Measurements from ENCODE around the gene PARP4.
A peak's percentile ranks its signal among the peaks of the same experiment; 100 is the strongest.
"Not testable (repeated sequence)": the region's sequence is repeated elsewhere in the genome, so short reads cannot be mapped to it uniquely, and the experiment has no call there.

The PARP4 gene

GRCh38 chr13:24512197-24512907 is at the start of gene PARP4:
Gene PARP4 (minus strand): TSS chr13:24512778. CDS start chr13:24503776, 9,002 bp downstream.
- peak; percentile 39 to 49 for DNase-seq (ENCODE audit: low read depth in 2 of 2)

DNA sequence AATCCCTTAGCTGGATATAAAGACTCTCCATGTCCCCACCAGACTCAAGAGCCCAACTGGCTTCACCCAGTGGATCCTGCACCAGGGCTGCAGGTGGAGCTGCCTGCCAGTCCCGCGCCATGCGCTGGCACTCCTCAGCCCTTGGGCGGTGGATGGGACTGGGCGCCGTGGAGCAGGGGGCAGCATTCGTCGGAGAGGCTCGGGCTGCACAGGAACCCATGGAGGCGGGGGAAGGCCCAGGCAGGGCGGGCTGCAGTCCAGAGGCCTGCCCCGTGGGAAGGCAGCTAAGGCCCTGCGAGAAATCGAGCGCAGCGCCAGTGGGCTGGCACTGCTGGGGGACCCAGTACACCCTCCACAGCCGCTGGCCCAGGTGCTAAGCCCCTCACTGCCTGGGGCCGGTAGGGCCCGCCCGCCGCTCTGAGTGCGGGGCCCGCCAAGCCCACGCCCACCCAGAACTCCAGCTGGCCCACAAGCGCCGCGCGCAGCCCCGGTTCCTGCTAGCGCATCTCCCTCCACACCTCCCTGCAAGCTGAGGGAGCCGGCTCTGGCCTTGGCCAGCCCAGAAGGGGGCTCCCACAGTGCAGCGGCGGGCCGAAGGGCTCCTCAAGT is 48.1 kb upstream of the PARP4 start:
- DNase-seq (ENCODE audit: low read depth in 2 of 2), result not testable (repeated sequence)

DNA sequence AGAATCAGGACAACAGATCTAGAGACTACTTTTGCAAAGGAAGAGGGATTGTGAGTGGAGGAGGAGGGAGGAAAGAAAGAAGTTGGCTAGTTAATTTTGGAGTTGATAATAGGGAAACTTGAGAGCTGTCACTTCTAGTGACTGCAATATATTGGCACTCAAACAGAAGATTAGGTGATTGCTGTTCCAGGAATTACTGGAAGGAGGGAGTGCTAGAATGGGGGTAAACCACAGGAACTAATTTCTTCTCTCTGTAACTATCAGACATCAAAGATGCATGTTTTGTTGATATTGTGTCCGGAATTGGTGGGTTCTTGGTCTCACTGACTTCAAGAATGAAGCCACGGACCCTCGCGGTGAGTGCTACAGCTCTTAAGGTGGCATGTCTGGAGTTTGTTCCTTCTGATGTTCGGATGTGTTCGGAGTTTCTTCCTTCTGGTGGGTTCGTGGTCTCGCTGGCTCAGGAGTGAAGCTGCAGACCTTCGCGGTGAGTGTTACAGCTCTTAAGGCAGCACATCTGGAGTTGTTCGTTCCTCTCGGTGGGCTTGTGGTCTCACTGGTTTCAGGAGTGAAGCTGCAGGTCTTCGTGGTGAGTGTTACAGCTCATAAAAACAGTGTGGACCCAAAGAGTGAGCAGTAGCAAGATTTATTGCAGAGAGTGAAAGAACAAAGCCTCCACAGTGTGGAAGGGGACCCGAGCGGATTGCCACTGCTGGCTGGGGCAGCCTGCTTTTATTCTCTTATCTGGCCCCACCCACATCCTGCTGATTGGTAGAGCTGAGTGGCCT is 47.0 kb upstream of the PARP4 start:
- not testable (repeated sequence) for DNase-seq (ENCODE audit: low read depth in 2 of 2)

DNA sequence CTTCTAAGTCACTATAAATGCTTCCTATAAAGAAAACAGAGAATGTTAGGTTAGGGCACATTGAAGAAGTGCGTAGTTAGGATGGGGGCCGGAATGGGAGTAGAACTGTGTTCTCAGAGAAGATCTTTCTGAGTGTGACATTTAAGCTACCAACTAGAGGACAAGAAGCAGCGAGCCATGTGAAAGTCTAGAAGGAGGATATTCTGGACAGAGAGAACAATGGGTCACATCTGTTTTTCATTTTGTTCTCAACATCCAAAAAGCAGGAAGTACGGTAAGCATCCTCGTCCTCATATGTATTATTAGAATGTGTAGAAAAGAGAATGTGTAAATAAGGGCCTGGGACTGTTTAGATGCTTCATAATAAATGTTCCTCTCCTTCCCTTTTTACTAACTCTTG is 44.5 kb upstream of the PARP4 start:
- no peak for DNase-seq (ENCODE audit: low read depth in 2 of 2)

DNA sequence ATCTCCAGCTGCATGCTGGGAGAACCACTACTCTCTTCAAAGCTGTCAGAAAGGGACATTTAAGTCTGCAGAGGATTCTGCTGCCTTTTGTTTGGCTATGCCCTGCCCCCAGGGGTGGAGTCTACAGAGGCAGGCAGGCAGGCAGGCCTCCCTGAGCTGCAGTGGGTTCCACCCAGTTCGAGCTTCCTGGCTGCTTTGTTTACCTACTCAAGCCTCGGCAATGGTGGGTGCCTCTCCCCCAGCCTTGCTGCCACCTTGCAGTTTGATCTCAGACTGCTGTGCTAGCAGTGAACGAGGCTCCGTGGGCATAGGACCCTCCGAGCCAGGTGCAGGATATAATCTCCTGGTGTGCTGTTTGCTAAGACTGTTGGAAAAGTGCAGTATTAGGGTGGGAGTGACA is 41.3 kb upstream of the PARP4 start:
- not testable (repeated sequence) for DNase-seq (ENCODE audit: low read depth in 2 of 2)

DNA sequence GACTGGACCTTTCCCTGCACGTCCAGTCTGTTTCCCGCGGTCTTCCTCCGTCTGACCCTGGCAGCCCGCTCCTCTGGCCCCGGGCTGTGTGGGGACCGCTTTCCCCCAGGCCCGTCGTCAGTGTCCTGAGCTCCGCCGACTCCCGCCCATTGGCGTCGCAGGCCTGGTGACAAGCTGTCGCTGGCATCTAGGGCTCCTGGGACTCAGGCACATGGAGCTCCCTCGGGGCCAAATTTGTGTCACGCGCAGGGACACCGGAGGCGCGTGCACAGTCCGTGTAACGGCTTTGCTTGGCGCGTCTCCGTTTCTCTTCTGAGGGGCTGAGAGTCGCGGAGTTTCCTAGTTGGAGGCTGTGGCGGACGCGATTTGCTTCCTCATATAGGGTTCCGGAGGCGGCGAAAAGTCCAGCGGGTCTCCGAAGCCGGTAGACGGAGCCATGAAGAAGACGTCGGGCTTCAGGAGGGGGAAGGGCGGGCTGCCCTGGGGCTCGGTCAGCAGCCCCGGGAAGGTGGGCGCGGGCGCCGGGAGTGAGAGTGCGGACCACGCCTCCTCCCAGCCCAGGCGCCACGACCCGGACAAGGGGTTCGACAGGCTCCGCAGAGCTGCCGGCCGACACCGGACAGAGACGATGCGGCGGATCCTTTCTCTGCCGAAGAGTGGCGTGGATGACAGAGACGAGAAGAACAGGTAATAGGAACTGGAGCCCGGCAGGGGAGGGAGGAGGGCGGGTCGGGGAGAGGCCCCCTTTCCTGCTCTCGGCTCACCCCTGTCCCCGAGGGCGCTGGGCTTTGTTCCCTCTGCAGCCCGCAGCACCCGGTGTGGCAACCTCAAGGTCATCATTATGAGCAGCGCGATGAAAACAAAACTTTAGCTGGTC is 29.1 kb upstream of the PARP4 start:
- not testable (repeated sequence) for DNase-seq (ENCODE audit: low read depth in 2 of 2)

DNA sequence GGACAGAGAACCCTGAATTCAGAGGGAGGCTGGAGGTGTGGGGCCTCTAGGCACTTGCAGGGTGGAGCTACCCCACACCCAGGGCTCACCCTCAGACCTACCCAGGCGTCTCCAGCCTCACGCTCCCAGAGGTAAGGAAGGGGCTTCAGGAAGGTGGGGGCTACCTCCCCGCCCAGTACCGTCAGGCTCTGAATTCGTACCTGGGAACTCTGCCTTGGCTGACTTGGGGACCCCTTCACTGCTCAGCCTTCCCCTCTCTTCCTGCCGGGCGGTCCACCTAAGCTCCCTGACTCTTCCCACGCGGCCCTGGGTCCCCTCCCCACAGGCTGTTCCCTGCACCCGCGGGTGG is 28.5 kb upstream of the PARP4 start:
- no peak for DNase-seq (ENCODE audit: low read depth in 2 of 2)

- DNase-seq (ENCODE audit: low read depth in 2 of 2), result no peak
Observed at GRCh38 chr13:24540236-24541126, 27.9 kb upstream of the PARP4 start.

GRCh38 chr13:24539500-24540165 is 27.1 kb upstream of the PARP4 start:
- no peak for DNase-seq (ENCODE audit: low read depth in 2 of 2)

DNA sequence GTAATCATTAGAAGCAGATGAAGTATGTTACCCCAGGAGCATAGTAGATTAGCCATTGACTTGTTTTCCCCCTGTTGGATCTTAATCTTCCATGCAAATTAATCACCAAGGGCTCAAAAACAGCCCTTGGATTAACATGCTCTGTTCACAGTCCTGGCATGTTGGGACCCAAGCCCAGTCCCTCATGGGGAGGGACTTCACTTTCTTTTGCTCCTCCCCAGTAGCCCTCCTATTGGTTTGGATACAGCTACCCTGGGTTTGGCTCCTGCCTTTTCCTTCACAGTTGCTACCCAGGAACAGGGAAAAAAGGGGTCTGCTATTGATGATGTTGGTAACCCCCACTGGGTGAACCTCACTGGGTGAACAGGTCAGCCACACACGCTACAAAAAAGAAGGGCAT is 16.9 kb upstream of the PARP4 start:
- no peak for DNase-seq (ENCODE audit: low read depth in 2 of 2)

DNA sequence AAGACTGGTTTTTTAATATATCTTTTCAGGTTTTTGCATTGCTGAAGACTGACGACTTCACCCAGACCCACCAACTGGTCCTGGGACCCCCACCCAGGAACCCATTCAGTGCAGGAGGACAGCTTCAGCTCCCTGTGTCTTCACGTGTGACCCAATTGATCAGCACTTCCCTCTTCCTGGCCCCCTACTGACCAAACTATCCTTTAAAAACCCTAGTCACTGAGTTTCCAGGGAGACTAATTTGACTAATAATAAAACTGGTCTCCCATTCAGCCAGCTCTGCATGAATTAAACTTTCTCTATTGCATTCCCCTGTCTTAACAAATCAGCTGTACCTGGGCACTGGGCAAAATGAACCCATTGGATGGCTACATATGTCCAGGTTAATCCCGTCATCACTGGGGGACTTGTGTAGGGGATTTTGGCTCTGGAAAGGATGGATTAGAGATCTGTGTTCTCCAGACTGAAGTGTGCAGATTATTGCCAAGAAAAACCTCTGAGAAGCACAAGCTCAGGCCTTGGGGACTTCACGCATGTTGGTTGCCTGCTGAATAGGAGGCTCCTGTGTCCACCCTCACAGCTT is 16.3 kb upstream of the PARP4 start:
- no peak for DNase-seq (ENCODE audit: low read depth in 2 of 2)

GRCh38 chr13:24527266-24527775 is 14.7 kb upstream of the PARP4 start:
- DNase-seq (ENCODE audit: low read depth in 2 of 2), result no peak

GRCh38 chr13:24520733-24521132 is 8.2 kb upstream of the PARP4 start:
- DNase-seq (ENCODE audit: low read depth in 2 of 2), result no peak

DNA sequence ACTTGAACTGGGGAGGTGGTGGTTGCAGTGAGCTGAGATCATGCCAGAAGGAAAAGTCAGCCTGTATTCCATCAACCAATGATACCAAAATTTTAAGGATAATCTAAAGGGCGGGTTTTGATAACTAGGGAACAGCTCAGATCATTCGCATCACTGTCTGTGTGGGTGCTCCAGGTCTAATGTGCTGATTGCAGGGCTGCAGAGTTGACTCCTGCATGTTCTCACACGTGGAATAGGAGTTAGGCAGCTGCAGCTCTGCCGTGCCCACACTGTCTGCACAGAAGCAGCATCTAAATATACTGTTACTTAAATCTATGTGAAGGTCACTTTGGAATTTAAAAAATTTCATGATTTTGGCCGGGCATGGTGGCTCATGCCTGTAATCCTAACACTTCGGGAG is 4.3 kb upstream of the PARP4 start:
- no peak for DNase-seq (ENCODE audit: low read depth in 2 of 2)

- no peak for DNase-seq (ENCODE audit: low read depth in 2 of 2)
Observed at GRCh38 chr13:24512908-24513213, 283 bp upstream of the PARP4 start.

GRCh38 chr13:24511816-24512196 is 772 bp downstream of the PARP4 start:
- DNase-seq (ENCODE audit: low read depth in 2 of 2), result no peak

DNA sequence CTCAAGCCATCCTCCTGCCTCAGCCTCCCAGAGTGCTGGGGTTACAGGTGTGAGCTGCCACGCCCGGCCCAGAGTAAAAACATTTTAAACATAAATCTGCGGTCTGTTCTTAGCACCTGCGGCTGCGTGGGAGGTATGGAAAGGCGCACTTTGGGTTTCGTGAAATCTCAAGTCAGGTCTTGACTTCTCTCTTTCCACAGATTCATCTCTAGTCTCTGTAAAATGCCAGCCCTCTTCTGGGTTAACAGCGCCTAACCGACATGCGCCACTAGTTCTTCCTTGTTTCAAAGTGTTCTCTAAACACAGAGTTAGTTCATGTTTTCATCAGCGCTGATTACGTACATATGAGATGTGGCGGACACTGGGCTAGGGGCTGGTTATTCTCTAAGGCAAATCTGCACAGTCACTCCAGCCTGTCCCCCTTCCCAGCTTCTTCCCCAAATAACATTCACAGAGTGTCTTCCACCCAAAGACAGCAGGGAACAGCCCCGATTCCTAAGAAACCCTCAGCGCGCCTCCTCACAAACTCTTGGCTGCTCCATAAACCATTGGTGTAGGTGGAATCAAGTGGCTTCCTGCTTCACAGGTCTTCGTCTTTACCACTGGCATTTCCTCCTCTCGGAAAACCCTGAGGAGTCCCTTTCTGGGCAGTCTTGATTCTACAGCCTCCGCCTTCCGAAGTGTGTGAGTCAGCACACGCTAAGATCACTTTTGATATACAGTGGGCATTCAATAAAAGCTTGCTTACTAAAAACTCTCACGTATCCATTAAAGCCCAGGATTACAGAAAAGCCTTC is 1.4 kb downstream of the PARP4 start:
- DNase-seq (ENCODE audit: low read depth in 2 of 2), result peak; percentile 43 to 58

DNA sequence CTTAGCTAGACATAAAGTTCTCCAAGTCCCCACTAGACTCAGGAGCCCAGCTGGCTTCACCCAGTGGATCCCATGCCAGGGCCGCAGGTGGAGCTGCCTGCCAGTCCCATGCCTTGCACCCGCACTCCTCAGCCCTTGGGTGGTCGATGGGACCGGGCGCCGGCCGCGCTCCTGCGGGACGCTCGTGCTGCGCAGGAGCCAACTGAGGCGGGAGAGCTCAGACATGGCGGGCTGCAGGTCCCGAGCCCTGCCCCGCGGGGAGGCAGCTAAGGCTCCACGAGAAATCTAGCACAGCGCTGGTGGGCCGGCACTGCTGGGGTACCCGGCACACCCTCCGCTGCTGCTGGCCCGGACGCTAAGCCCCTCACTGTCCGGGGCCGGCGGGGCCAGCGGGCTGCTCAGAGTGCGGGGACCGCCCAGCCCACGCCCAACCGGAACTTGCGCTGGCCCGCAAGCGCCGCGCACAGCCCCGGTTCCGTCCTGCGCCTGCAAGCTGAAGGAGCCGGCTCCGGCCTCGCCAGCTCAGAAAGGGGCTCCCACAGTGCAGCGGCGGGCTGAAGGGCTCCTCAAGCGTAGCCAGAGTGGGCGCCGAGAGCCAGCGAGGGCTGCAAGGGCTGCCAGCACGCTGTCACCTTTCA is 5.8 kb downstream of the PARP4 start:
- no peak for DNase-seq (ENCODE audit: low read depth in 2 of 2)

GRCh38 chr13:24506283-24506682 is 6.3 kb downstream of the PARP4 start:
- DNase-seq (ENCODE audit: low read depth in 2 of 2), result not testable (repeated sequence)
